HepG2 (cell line): Measurements from ENCODE around the gene KCNE4.

Source experiments
- AHR ChIP-seq: IDR thresholded peaks from 2 replicates; pipeline ENCODE4 v1.6.1; 2018; ENCODE audit warnings: missing genetic modification reagents, missing compliant biosample characterization
- CTCF ChIP-seq: sonication (generic); formaldehyde crosslinking; IDR thresholded peaks from 2 replicates; pipeline ENCODE4 v1.5.0; 2020; ENCODE audit warnings: mild to moderate bottlenecking, missing genetic modification reagents, moderate library complexity
- NR0B2 ChIP-seq: sonication (generic); formaldehyde crosslinking; IDR thresholded peaks from 2 replicates; pipeline ENCODE4 v1.4.0; 2020; ENCODE audit warnings: mild to moderate bottlenecking, missing genetic modification reagents

GRCh38 chr2:223072826-223073225, 20.8 kb downstream of the KCNE4 start:
- TF ChIP-seq CTCF (CRISPR knock-in tag) = no peak
- TF ChIP-seq AHR (CRISPR knock-in tag) = no peak
- no peak for TF ChIP-seq NR0B2
